ENCODE measurements around the gene MRPL24. TPM values are rescaled to one million over a fixed set of nuclear protein-coding genes. Genes with fewer than 3 reads are reported as not detected.

MRPL24 gene
- total and polyA plus RNA-seq, 2 of the 13 experiments (the other 11 are each of a cell fraction or from before 2014, with no cell fraction given) = 38.1 to 42.9 TPM

DNA sequence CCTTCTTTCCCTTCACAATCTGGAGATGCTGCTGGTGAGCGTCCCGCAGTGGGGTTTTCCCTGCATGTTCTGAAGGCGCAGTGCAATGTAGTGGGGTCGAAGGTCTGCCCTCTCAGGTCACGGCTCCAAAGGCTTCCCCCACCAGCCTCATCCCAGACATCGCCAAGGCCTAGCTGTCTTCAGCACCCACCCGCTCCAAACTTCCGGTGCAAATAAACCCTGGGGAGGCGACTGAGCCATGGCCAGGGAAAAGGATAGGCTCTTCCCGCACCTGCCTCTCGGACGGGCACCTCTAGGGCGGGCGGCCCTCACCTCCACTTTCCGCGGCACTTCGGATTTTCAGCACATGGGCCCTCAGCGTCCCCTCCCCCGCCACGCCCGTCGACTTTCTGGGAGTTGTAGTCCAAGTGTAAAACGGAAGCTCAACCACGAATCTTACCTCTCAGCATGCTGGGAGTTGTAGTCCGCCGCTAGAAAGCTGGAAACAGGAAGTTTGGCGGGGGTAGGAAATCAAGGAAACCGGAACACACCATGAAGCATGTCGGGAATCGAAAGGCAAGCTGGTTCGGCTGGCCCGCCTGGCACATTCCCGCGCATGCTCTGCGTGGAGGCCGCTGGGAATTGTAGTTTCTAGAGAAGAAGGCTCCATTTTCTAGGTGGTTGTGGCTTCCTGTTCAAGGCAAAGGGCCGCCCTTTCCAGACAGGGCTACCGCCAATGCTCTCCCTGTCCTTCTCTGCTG is at the start of gene MRPL24 (continued):
- TF ChIP-seq, protein P1, sequence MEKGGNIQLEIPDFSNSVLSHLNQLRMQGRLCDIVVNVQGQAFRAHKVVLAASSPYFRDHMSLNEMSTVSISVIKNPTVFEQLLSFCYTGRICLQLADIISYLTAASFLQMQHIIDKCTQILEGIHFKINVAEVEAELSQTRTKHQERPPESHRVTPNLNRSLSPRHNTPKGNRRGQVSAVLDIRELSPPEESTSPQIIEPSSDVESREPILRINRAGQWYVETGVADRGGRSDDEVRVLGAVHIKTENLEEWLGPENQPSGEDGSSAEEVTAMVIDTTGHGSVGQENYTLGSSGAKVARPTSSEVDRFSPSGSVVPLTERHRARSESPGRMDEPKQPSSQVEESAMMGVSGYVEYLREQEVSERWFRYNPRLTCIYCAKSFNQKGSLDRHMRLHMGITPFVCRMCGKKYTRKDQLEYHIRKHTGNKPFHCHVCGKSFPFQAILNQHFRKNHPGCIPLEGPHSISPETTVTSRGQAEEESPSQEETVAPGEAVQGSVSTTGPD (CRISPR knock-in tag; IDR thresholded peaks at IDR 0.05) = no peak
- TF ChIP-seq KLF11 (CRISPR knock-in tag; IDR thresholded peaks at IDR 0.05) (no peak), FIP1L1 (IDR thresholded peaks at IDR 0.05; ENCODE audit: borderline replicate concordance, insufficient read depth, low read depth, low read length) (0 out of 2 replicates have a peak, but pooled peaks have one; percentile 62), ZNF549 (CRISPR knock-in tag; IDR thresholded peaks at IDR 0.05) (no peak), MIXL1 (CRISPR knock-in tag; IDR thresholded peaks at IDR 0.05) (peak; percentile 88; the same call in 1 of the 2 replicates), HNF4G (IDR thresholded peaks at IDR 0.05; ENCODE audit: borderline replicate concordance, low read depth, low read length) (peak; percentile 63), HNF4G (CRISPR knock-in tag; IDR thresholded peaks at IDR 0.05; ENCODE audit: borderline replicate concordance, low read depth) (peak; percentile 68), SMAD9 (CRISPR knock-in tag; IDR thresholded peaks at IDR 0.05) (peak; percentile 92; the same call in 1 of the 2 replicates), REPIN1 (CRISPR knock-in tag; IDR thresholded peaks at IDR 0.05; ENCODE audit: borderline replicate concordance, low read depth) (peak; percentile 95), ZNF773 (CRISPR knock-in tag; IDR thresholded peaks at IDR 0.05; ENCODE audit: borderline replicate concordance) (no peak), FOXJ3 (CRISPR knock-in tag; IDR thresholded peaks at IDR 0.05; ENCODE audit: borderline replicate concordance) (peak; percentile 71; the same call in 1 of the 2 replicates), MAZ (IDR thresholded peaks at IDR 0.05; ENCODE audit: borderline replicate concordance, low read depth, low read length) (peak; percentile 91; the same call in 1 of the 2 replicates), MAZ (CRISPR knock-in tag; IDR thresholded peaks at IDR 0.05; ENCODE audit: low read depth) (peak; percentile 89), REL (CRISPR knock-in tag; conservative IDR thresholded peaks at IDR 0.05) (no peak), KLF15 (CRISPR knock-in tag; IDR thresholded peaks at IDR 0.05; ENCODE audit: borderline replicate concordance) (no peak), HNRNPUL1 (IDR thresholded peaks at IDR 0.05; ENCODE audit: low read depth, low read length) (no peak), ZNF547 (CRISPR knock-in tag; IDR thresholded peaks at IDR 0.05) (peak; percentile 91), ZBTB1 (CRISPR knock-in tag; IDR thresholded peaks at IDR 0.05; ENCODE audit: borderline replicate concordance) (no peak), NFE2L1 (CRISPR knock-in tag; IDR thresholded peaks at IDR 0.05; ENCODE audit: borderline replicate concordance) (no peak), KAT7 (CRISPR knock-in tag; IDR thresholded peaks at IDR 0.05; ENCODE audit: borderline replicate concordance) (0 out of 2 replicates have a peak, but pooled peaks have one; percentile 21), ARNT2 (CRISPR knock-in tag; IDR thresholded peaks at IDR 0.05; ENCODE audit: low read depth) (peak; percentile 73; the same call in 1 of the 2 replicates)
- TF ChIP-seq, protein P2, sequence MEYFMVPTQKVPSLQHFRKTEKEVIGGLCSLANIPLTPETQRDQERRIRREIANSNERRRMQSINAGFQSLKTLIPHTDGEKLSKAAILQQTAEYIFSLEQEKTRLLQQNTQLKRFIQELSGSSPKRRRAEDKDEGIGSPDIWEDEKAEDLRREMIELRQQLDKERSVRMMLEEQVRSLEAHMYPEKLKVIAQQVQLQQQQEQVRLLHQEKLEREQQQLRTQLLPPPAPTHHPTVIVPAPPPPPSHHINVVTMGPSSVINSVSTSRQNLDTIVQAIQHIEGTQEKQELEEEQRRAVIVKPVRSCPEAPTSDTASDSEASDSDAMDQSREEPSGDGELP (IDR thresholded peaks at IDR 0.05; ENCODE audit: borderline replicate concordance, low read depth) = no peak
- TF ChIP-seq, protein P3, sequence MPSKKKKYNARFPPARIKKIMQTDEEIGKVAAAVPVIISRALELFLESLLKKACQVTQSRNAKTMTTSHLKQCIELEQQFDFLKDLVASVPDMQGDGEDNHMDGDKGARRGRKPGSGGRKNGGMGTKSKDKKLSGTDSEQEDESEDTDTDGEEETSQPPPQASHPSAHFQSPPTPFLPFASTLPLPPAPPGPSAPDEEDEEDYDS (CRISPR knock-in tag; IDR thresholded peaks at IDR 0.05) = peak; percentile 76
- TF ChIP-seq, protein P4, sequence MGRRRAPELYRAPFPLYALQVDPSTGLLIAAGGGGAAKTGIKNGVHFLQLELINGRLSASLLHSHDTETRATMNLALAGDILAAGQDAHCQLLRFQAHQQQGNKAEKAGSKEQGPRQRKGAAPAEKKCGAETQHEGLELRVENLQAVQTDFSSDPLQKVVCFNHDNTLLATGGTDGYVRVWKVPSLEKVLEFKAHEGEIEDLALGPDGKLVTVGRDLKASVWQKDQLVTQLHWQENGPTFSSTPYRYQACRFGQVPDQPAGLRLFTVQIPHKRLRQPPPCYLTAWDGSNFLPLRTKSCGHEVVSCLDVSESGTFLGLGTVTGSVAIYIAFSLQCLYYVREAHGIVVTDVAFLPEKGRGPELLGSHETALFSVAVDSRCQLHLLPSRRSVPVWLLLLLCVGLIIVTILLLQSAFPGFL (CRISPR knock-in tag; IDR thresholded peaks at IDR 0.05) = no peak
- TF ChIP-seq, protein P5, sequence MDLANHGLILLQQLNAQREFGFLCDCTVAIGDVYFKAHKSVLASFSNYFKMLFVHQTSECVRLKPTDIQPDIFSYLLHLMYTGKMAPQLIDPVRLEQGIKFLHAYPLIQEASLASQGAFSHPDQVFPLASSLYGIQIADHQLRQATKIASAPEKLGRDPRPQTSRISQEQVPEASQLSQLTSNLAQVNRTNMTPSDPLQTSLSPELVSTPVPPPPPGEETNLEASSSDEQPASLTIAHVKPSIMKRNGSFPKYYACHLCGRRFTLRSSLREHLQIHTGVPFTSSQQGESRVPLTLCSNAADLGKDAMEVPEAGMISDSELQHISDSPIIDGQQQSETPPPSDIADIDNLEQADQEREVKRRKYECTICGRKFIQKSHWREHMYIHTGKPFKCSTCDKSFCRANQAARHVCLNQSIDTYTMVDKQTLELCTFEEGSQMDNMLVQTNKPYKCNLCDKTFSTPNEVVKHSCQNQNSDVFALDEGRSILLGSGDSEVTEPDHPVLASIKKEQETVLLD (CRISPR knock-in tag; IDR thresholded peaks at IDR 0.05; ENCODE audit: low read depth) = peak; percentile 72

Data from HepG2 (cell line).